H1 (cell line): ENCODE measurements around the gene ALDOA.

Source experiments
- EP300 ChIP-seq, 2 experiments: IDR thresholded peaks; 1 replicate in 1 of 2; 2 replicates in 1 of 2; pipeline ENCODE4 v1.6.1; 2011 to 2012; ENCODE audit warnings: low read depth in 2 of 2, low read length in 2 of 2, mild to moderate bottlenecking in 2 of 2, borderline replicate concordance in 1 of 2, inconsistent platforms in 1 of 2, moderate library complexity in 1 of 2
- SP1 ChIP-seq: IDR thresholded peaks from 2 replicates; pipeline ENCODE4 v1.6.1; 2011; ENCODE audit warnings: low read depth, low read length
- SP2 ChIP-seq: IDR thresholded peaks from 2 replicates; pipeline ENCODE4 v1.6.1; 2012; ENCODE audit warnings: mild to moderate bottlenecking, low read length, inconsistent platforms
- YY1 ChIP-seq: IDR thresholded peaks from 2 replicates; pipeline ENCODE4 v1.6.1; 2011; ENCODE audit warnings: low read depth, mild to moderate bottlenecking, low read length
- ZNF274 ChIP-seq: IDR thresholded peaks from 2 replicates; pipeline ENCODE4 v1.7.0; 2012; ENCODE audit warnings: low read length, borderline replicate concordance; ENCODE audit errors: extremely low read depth
- TF ChIP-seq, protein P1 (sequence below): IDR thresholded peaks from 2 replicates; pipeline ENCODE4 v1.6.1; 2012; ENCODE audit warnings: inconsistent platforms
- TF ChIP-seq, protein P2 (sequence below), 3 experiments: IDR thresholded peaks; 1 replicate in 2 of 3; 2 replicates in 1 of 3; pipeline versions ENCODE4 v1.5.1 to v1.6.1; 2011; ENCODE audit warnings: low read length in 3 of 3, mild to moderate bottlenecking in 3 of 3, inconsistent platforms in 2 of 3, low read depth in 1 of 3, moderate library complexity in 1 of 3; ENCODE audit not compliant: insufficient read depth in 1 of 3; ENCODE audit errors: control extremely low read depth in 1 of 3

- TF ChIP-seq EP300 (IDR thresholded peaks at IDR 0.05; ENCODE audit: borderline replicate concordance in 1 of 2, low read depth in 2 of 2, low read length in 2 of 2) (no peak; a peak in 1 of 3 replicates), YY1 (no peak), SP2 (no peak), SP1 (no peak), ZNF274 (no peak)
- TF ChIP-seq, protein P1, sequence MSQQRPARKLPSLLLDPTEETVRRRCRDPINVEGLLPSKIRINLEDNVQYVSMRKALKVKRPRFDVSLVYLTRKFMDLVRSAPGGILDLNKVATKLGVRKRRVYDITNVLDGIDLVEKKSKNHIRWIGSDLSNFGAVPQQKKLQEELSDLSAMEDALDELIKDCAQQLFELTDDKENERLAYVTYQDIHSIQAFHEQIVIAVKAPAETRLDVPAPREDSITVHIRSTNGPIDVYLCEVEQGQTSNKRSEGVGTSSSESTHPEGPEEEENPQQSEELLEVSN = peak; percentile 29; the same call in 1 of the 2 replicates
- TF ChIP-seq, protein P2, sequence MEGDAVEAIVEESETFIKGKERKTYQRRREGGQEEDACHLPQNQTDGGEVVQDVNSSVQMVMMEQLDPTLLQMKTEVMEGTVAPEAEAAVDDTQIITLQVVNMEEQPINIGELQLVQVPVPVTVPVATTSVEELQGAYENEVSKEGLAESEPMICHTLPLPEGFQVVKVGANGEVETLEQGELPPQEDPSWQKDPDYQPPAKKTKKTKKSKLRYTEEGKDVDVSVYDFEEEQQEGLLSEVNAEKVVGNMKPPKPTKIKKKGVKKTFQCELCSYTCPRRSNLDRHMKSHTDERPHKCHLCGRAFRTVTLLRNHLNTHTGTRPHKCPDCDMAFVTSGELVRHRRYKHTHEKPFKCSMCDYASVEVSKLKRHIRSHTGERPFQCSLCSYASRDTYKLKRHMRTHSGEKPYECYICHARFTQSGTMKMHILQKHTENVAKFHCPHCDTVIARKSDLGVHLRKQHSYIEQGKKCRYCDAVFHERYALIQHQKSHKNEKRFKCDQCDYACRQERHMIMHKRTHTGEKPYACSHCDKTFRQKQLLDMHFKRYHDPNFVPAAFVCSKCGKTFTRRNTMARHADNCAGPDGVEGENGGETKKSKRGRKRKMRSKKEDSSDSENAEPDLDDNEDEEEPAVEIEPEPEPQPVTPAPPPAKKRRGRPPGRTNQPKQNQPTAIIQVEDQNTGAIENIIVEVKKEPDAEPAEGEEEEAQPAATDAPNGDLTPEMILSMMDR (IDR thresholded peaks at IDR 0.05; ENCODE audit: control extremely low read depth in 1 of 3, insufficient read depth in 1 of 3, low read depth in 1 of 3, low read length in 3 of 3) = no peak
These were observed 30.7 kb downstream of the ALDOA start, which contains the start of gene YPEL3 for GRCh38 chr16:30096105-30096861.
